Chondrocyte (in vitro differentiated cells): ENCODE data around the gene FOXA2. TPM values are rescaled to one million over a fixed set of nuclear protein-coding genes. Genes with fewer than 3 reads are reported as not detected.

ENCODE experiments used
- DNase-seq: peaks from one replicate; pipeline ENCODE4 v3.0.0; 2021; ENCODE audit warnings: mixed read lengths, low spot score
- H3K27ac Mint-ChIP-seq: one replicate; pipeline ENCODE4 v1.8.0; 2021; ENCODE audit warnings: mild to moderate bottlenecking, moderate library complexity, mixed read lengths; ENCODE audit not compliant: unreplicated experiment
- H3K27me3 Mint-ChIP-seq: 2 replicates; pipeline ENCODE4 v1.8.0; 2021; ENCODE audit warnings: low read depth, mixed read lengths
- H3K36me3 Mint-ChIP-seq: 2 replicates; pipeline ENCODE4 v1.8.0; 2021; ENCODE audit warnings: low read depth, mixed read lengths
- H3K4me1 Mint-ChIP-seq: 2 replicates; pipeline ENCODE4 v1.8.0; 2021; ENCODE audit warnings: low read depth, mild to moderate bottlenecking, mixed read lengths
- H3K4me3 Mint-ChIP-seq: one replicate; pipeline ENCODE4 v1.8.0; 2021; ENCODE audit warnings: mild to moderate bottlenecking, moderate library complexity, mixed read lengths; ENCODE audit not compliant: unreplicated experiment
- H3K9me3 Mint-ChIP-seq: 2 replicates; pipeline ENCODE4 v1.8.0; 2021; ENCODE audit warnings: low read depth, mixed read lengths
- CTCF ChIP-seq: fragments of 200-600 bp; sonication (generic); IDR thresholded peaks from 2 replicates; pipeline ENCODE4 v1.5.0; 2021; ENCODE audit warnings: antibody characterized with exemption, mild to moderate bottlenecking, moderate library complexity
- total RNA-seq: library from RNA; stranded (reverse); gene quantifications from 3 replicates; pipeline ENCODE4 v1.2.1, GENCODE V29; 2021

FOXA2 gene
- total RNA-seq, 1 donor from 2014 or later = not detected

- Mint-ChIP-seq H3K4me1 (no peaks in the 10 kb centered on the region), H3K27ac (no peak overlapping the region), H3K27me3 (peaks cover 9% of the 10 kb centered on the region), H3K36me3 (no peaks in the 10 kb centered on the region), H3K4me3 (no peak overlapping the region), H3K9me3 (peaks cover 4% of the 10 kb centered on the region)
- DNase-seq = no peak
- TF ChIP-seq CTCF = no peak
These were observed 48.1 kb downstream of the FOXA2 start for GRCh38 chr20:22536141-22536828.

- Mint-ChIP-seq H3K9me3 (peaks cover 4% of the 10 kb centered on the region), H3K27me3 (peaks cover 9% of the 10 kb centered on the region), H3K4me3 (no peak overlapping the region), H3K36me3 (no peaks in the 10 kb centered on the region), H3K4me1 (no peaks in the 10 kb centered on the region), H3K27ac (no peak overlapping the region)
- DNase-seq = no peak
- no peak for TF ChIP-seq CTCF
These were observed 48.9 kb downstream of the FOXA2 start for GRCh38 chr20:22535483-22535882.

- no peak for TF ChIP-seq CTCF
- DNase-seq = no peak
- H3K4me1 Mint-ChIP-seq = no peaks in the 10 kb centered on the region
- peaks cover 4% of the 10 kb centered on the region for H3K9me3 Mint-ChIP-seq
- H3K36me3 Mint-ChIP-seq = no peaks in the 10 kb centered on the region
- H3K27me3 Mint-ChIP-seq = peaks cover 4% of the 10 kb centered on the region
- H3K4me3 Mint-ChIP-seq = no peak overlapping the region
- no peak overlapping the region for H3K27ac Mint-ChIP-seq
These were observed 50.3 kb downstream of the FOXA2 start for GRCh38 chr20:22533823-22534751.

GRCh38 chr20:22532598-22532997, 51.8 kb downstream of the FOXA2 start:
- H3K36me3 Mint-ChIP-seq = no peaks in the 10 kb centered on the region
- TF ChIP-seq CTCF = no peak
- no peaks in the 10 kb centered on the region for H3K4me1 Mint-ChIP-seq
- peaks cover 4% of the 10 kb centered on the region for H3K27me3 Mint-ChIP-seq
- H3K4me3 Mint-ChIP-seq = no peak overlapping the region
- DNase-seq = no peak
- no peak overlapping the region for H3K27ac Mint-ChIP-seq
- peaks cover 4% of the 10 kb centered on the region for H3K9me3 Mint-ChIP-seq

- no peak for TF ChIP-seq CTCF
- Mint-ChIP-seq H3K4me1 (no peaks in the 10 kb centered on the region), H3K4me3 (no peak overlapping the region), H3K36me3 (no peaks in the 10 kb centered on the region), H3K27me3 (peaks cover 4% of the 10 kb centered on the region), H3K27ac (no peak overlapping the region), H3K9me3 (no peaks in the 10 kb centered on the region)
- DNase-seq = no peak
These were observed 52.6 kb downstream of the FOXA2 start for GRCh38 chr20:22531756-22532155.
